ENCODE data around the gene BEST1.
"Not testable (repeated sequence)": the region's sequence is repeated elsewhere in the genome, so short reads cannot be mapped to it uniquely, and the experiment has no call there.

The BEST1 gene

GRCh38 chr11:61976420-61976800 lies 26.3 kb downstream of the BEST1 start:
- FAIRE-seq, result no peak
- no peak for DNase-seq (ENCODE audit: insufficient read length, low spot score)
- no peak for TF ChIP-seq POLR2A (IDR thresholded peaks at IDR 0.05; ENCODE audit: low read depth, low read length)

GRCh38 chr11:61976813-61977475 lies 26.8 kb downstream of the BEST1 start:
- no peak for DNase-seq (ENCODE audit: insufficient read length, low spot score)
- no peak for FAIRE-seq
- TF ChIP-seq POLR2A (IDR thresholded peaks at IDR 0.05; ENCODE audit: low read depth, low read length), result no peak

DNA sequence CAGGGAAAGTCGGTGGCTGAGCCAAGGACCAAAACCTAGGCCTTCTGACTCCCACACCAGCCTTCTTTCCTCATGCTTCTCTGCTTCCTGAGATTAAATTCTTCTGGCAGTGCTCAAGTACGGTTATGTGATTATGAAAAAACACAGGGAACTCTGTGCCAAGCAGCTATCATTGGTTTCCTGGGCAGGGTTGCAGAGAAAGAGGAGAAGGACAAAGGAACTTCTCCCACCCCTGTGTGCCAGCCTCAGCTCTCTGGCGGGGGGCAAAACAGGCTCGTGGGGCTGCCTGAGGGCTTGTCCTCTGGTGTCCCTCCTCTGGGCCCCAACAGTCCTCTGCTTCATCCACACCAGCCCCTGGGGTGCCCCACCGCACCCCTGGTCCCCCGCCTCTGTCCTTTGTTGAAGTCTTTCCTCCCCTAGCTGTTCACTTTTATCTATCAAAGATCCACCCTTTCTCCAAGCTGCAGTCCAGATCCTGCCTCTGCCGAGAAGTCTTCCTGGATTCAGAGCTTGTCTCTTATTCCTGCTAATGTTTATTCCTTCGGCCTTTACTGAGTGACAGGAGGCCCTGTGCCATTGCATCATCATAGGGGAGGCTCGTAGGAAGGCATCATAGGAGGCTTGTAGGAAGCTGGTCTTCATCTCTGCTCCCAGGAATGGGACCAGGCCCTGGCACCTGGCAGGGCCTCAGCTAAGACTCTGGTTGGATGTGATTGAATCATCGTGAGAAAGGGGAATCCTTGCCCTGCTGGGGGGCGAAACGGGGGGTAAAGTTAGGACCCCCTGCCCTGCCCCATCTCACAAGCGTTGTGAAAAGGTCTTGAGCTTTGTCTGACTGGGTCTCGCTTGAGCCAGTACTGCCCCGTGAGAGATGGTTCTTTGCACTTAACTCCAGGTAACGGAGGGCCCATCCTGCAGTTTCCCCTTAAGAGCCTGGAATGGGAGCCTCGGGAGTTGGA lies 28.8 kb downstream of the BEST1 start:
- FAIRE-seq (no peak), DNase-seq (ENCODE audit: insufficient read length, low spot score) (no peak)
- no peak for TF ChIP-seq POLR2A (IDR thresholded peaks at IDR 0.05; ENCODE audit: low read depth, low read length)

DNA sequence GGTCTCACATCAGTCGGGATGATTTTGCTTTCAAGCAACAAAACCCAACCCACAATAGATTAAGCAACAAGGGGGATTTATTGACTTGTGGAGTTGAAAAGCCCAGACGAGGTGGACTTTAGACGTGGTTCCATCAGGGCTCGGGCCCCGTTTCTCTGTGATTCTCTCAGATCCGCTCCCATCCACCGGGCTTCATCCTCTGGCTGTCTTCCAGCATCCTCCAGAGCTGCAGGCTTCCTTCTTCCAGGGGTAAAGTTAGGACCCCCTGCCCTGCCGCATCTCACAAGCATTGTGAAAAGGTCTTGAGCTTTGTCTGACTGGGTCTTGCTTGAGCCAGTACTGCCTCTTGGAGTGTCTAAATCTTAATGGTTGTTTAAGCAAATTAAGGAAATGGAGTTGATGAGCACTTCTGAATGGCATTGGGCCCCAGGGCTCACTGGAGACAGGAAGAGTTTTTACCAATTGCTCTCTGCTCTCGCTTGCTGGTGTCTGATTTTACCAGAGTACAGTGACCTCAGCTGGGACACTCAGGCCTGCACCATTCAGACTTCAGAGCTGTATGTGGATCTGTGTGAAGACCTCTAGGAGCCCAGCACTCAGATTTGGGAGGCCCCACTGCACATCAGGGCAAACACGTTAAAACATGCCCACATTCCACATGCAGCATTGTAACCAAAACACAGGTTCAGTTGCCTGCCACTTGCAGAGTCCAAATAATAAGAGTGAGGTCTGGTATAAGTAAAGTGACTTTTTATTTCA lies 30.8 kb downstream of the BEST1 start:
- FAIRE-seq, result no peak
- no peak for TF ChIP-seq POLR2A (IDR thresholded peaks at IDR 0.05; ENCODE audit: low read depth, low read length)

GRCh38 chr11:61983419-61983818 lies 33.3 kb downstream of the BEST1 start:
- no peak for FAIRE-seq

More for the DNA sequence above, 30.8 kb downstream of the BEST1 start:
- DNase-seq (ENCODE audit: insufficient read length, low spot score), result no peak

GRCh38 chr11:61985869-61986268 lies 35.7 kb downstream of the BEST1 start:
- no peak for TF ChIP-seq POLR2A (IDR thresholded peaks at IDR 0.05; ENCODE audit: low read depth, low read length)
- FAIRE-seq (no peak), DNase-seq (ENCODE audit: insufficient read length, low spot score) (no peak)

More at GRCh38 chr11:61983419-61983818, 33.3 kb downstream of the BEST1 start:
- DNase-seq (ENCODE audit: insufficient read length, low spot score), result no peak
- no peak for TF ChIP-seq POLR2A (IDR thresholded peaks at IDR 0.05; ENCODE audit: low read depth, low read length)

DNA sequence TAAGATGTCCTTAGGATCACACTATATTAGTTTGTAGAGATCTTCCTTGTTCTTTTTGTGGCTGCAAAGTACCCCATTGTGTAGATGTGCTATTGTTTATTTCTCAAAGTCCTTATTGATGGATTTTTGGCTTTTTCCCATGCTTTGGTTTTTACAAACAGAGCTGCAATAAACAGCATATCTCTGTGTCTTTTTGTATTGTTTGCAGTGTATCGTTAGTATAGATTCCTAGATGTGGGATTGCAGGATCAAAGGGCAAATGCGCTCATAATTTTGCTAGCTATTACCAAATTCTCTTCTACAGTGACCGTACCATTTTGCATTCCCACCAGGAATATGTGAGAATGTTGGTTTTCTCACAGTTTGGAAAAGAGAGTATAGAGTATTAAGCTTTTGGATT lies 44.8 kb downstream of the BEST1 start:
- no peak for TF ChIP-seq POLR2A (IDR thresholded peaks at IDR 0.05; ENCODE audit: low read depth, low read length)
- DNase-seq (ENCODE audit: insufficient read length, low spot score) (no peak), FAIRE-seq (no peak)

- TF ChIP-seq POLR2A (IDR thresholded peaks at IDR 0.05; ENCODE audit: low read depth, low read length), result no peak
- FAIRE-seq (no peak), DNase-seq (ENCODE audit: insufficient read length, low spot score) (no peak)
Measured at GRCh38 chr11:61996933-61997332, 46.8 kb downstream of the BEST1 start.

DNA sequence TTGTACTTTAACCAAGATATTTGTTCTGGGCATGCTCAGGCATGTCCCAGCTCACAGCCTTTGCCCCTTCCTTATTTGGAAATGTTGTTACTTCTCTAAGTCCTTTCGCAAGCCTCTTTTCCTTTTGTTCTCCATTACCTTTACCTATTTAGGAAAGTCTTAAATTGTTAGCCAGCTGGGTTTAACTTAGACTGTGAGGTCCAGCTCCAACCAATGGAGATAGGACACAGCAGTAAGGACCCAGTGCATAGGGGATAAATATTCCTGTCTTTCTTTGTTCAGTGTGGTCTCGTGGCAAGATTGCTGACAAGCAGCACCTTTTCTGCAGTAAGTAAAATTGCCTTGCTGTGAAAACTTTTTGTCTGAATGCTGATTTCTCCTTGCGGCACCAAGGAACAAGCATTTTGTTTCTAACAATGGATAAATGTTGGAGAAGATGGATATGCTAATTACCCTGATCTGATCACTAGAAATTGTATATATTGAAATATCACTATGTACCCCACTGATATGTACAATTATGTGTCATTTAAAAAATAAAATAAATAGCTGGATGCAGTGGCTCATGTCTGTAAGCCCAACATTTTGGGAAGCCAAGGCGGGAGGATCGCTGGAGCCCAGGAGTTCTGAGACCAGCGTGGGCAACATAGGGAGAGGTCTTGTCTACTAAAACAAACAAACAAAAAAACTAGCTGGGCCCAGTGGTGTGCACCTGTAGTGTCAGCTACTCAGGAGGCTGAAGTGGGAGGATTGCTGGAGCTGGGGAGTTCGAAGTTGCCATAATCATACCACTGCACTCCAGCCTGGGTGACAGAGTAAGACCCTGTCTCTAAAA lies 49.2 kb downstream of the BEST1 start:
- FAIRE-seq (no peak), DNase-seq (ENCODE audit: insufficient read length, low spot score) (no peak)
- TF ChIP-seq POLR2A (IDR thresholded peaks at IDR 0.05; ENCODE audit: low read depth, low read length), result no peak

DNA sequence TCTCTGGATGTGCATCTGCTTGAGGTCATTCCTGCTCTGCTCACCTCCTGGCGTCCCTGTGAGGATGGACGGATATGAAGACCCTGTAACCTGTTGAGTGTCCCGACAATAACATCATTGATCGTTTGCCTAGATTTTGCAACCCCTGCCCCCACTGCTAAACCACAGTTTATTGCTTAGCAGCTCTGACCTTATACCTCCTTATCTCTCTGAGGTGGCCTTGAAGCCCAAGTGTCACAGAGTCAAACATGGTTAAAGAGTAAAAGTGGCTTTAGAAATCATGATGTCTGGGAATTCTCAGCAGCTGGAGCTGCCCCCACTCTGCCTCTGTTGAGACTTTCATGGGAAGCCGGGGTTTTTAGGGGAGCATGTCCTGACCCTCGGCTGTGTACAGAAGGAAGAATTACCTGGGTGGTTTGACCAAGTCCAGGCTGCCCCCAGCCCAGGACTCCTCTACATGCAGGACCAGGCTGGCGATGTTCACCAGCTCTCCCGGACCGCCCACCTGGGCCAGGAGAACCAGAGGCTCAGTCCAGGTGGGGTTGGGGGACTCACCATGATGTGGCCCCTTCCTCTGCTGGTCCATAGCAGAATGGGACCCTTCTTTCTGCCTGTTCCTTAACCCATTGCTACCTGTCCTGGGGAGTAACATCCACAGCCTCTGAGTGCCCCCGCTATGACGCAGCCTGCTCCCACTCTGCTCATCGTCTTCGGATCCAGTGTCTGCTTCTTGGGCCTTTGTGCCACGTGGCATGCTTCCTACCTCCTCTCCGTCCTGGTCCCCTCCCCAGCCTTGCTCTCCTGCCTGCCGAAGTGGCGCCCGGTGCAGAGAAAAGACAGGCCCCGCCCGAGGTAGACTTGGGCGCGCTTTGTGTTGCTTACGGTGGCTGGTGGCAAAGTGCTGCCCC lies 50.6 kb downstream of the BEST1 start:
- DNase-seq (ENCODE audit: insufficient read length, low spot score) (no peak), FAIRE-seq (no peak)
- TF ChIP-seq POLR2A (IDR thresholded peaks at IDR 0.05; ENCODE audit: low read depth, low read length), result no peak

- no peak for TF ChIP-seq POLR2A (IDR thresholded peaks at IDR 0.05; ENCODE audit: low read depth, low read length)
- FAIRE-seq, result no peak
- no peak for DNase-seq (ENCODE audit: insufficient read length, low spot score)
Measured at GRCh38 chr11:62001450-62002191, 51.5 kb downstream of the BEST1 start.

- FAIRE-seq; DNase-seq (ENCODE audit: insufficient read length, low spot score): not testable (repeated sequence)
Measured at GRCh38 chr11:62002283-62002682, 52.1 kb downstream of the BEST1 start.

All from H54 (cell line).